ENCODE measurements around the gene WNT3A.

GRCh38 chr1:228033376-228033775, 26.6 kb downstream of the WNT3A start:
- TF ChIP-seq CTCF (IDR thresholded peaks at IDR 0.05) (no peak), EP300 (IDR thresholded peaks at IDR 0.05; ENCODE audit: low read depth) (no peak), POLR2A (IDR thresholded peaks at IDR 0.05) (no peak)

All from transverse colon (tissue), 3 donors.